NCI-H748 (cell line): ENCODE data around the gene PLEKHA6.
A peak's percentile ranks its signal among the peaks of the same experiment; 100 is the strongest.

Experiments
- DNase-seq: peaks from one replicate; lab custom pipeline; 2025; ENCODE audit not compliant: unreplicated experiment; lab: John Stamatoyannopoulos, UW

The PLEKHA6 gene

DNA sequence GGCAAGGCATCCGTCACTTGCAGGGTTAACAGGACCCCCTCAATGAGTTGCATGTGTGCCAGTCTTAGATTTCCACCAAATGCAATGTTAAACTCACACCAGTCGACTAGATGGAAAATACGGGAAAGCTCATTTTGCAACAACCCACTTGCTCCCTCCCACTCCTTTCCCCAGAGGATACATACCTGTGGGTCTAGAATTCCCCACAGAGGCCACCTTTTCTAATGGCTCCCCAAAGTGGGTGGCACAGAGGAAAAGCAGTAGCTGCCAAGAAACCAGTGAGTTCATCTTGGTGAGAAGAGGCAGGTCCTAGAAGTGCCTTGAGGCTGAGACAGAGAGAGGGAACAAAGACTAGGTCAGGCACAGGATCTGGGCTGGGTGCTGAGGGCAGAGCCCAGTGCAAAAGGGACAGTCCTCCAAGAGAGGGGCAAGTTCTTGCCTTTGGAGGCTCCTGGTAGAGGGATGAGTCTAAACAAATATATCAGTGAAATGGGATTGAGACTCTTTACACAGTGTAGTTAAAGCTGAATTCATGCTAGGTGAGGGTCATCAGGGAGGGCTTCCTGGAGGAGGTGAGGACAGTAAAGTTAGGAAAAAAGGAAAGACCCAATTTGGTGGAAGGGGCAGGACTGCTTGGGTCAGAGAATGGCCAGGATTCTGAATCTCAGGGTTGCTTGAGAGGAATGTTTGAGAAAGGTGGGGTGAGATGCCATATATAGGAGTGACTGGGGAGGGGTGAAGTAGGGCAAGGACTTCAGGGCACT lies 167.0 kb downstream of the PLEKHA6 start:
- no peak for DNase-seq

DNA sequence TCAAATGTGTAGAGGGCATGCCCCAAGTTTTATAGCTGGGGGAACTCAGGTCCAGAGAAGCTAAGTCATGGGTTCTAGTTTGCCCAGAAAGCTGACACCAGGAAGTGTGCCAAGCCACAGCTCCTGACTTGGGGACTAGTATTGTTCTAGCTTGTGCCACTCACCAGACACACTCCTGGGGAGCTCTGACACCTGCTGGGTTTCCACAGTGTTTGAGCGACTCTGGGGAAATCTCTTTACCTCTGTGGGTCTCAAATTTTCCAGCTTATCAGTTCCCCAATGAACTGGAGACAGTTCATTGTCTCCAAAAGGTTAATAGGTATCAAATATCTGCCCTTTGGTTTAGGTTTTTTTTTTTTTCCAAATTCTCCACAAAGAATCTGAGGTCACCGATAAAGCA lies 167.7 kb downstream of the PLEKHA6 start:
- no peak for DNase-seq

- no peak for DNase-seq
Measured at GRCh38 chr1:204191456-204191855, 168.3 kb downstream of the PLEKHA6 start.

GRCh38 chr1:204190212-204191211 lies 169.2 kb downstream of the PLEKHA6 start:
- DNase-seq, result no peak

DNA sequence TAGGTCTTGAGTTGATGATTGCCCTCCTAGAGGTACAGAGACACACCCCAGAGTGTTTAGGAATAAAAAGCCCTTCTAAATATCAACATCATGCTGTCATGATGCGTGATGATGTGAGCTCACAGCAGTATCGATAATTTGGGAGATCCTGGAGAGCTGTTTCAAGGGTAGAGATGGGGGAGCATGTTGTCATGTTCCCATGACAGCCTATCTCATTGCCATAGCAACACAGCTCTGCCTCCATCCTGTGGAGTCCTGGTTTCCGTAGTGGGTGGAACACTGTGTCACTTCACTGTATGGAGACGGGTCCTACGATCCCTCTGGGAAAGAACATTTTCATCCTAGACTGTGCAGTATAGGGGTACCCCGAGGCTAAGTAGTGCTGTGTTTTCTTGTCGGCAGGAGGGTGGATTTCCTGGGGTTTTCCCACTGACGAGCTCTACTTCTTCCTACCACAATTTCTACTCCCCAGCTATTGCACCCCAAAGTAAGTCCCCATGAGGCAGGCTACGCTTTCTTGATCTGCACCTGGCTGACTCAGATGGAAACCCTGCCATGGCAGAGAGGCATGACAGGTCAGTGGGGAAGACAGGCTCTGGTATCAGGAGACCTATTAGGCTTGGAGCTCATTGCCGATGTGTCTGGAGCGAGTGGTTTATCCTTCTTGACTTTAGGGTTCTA lies 170.6 kb downstream of the PLEKHA6 start:
- peak; percentile 67 for DNase-seq

DNA sequence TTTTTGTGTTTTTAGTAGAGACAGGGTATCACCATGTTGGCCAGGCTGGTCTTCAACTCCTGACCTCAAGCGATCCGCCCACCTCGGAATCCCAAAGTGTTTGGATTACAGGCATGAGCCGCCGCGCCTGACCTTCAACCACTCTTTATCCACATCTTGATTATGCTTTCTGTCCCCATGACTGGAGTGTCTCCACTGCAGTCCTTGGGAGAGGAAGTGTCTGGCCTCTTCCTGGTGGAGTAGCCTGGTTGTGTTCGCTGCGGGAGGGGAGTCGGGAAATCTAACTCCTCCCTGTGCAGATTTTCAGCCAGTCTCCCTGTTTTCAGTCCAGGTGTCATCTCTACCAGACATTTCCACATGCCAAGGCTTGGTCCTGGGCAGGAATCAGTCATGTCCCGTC lies 173.1 kb downstream of the PLEKHA6 start:
- no peak for DNase-seq

GRCh38 chr1:204181116-204181515 lies 178.6 kb downstream of the PLEKHA6 start:
- DNase-seq, result no peak

- peak; percentile 5 for DNase-seq
Measured at GRCh38 chr1:204180133-204180532, 179.6 kb downstream of the PLEKHA6 start.

GRCh38 chr1:204178487-204179281 lies 181.0 kb downstream of the PLEKHA6 start:
- DNase-seq, result no peak

GRCh38 chr1:204177133-204177532 lies 182.6 kb downstream of the PLEKHA6 start:
- no peak for DNase-seq

GRCh38 chr1:204176049-204176448 lies 183.7 kb downstream of the PLEKHA6 start:
- peak; percentile 21 for DNase-seq

GRCh38 chr1:204174958-204175357 lies 184.8 kb downstream of the PLEKHA6 start:
- DNase-seq, result no peak

DNA sequence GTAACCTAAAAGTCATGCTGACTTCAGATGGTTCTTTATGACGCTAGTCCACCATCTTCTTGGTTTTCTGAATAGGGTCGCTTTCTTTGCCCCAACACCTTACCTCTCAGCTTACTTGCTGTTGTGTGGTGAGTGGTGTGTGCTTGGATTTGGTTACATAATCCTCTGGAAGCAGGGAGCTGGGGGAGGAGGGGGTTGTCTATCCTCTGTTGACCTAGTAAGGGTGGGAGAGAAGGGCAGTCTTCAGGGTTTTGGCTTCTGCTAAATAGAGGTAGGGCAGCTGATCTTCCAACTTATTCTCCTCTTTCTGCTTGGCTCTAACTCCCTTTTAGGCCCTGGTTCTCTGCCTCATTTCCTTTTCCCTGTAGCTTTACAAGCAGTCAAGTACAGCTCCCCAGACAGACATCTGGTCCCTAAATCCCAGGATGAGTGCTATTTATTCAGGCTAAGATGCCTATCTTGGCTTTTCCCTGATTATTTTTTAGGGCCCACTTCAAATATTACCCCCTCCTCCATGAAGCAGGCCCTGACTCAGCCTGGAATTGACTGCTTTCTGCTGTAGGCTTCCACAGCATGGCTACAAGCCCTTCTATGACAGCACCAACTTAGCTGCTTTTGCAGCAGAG lies 187.2 kb downstream of the PLEKHA6 start:
- DNase-seq, result no peak

- no peak for DNase-seq
Measured at GRCh38 chr1:204171751-204172178, 188.0 kb downstream of the PLEKHA6 start.

GRCh38 chr1:204170494-204171155 lies 189.1 kb downstream of the PLEKHA6 start:
- no peak for DNase-seq

DNA sequence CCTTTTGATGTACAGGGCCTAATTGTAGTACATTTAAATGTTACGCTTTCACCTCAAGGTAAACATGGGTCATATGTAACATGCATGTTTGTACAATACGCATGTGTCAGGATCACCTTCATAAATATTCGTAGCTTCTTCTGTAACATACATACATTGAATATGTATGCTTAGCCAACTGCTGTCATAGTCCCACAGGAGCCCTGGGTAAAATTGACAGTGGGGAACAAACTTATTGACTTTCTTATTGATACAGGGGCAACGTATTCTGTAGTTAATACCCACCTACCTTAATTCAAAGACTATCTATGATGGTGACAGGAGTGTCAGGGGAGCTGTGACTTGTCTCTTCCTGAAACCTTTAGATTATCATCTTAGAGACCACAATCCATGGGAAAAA lies 189.9 kb downstream of the PLEKHA6 start:
- no peak for DNase-seq
